WTC11 (cell line): ENCODE results near the gene ADGRL3. TPM values are rescaled to one million over a fixed set of nuclear protein-coding genes. Genes with fewer than 3 reads are reported as not detected.

Experiments used
- ATAC-seq: fragments of 200-7000 bp; cut with Tn5 transposase; 2 replicates; pipeline ENCODE4 v1.10.0; 2021; ENCODE audit warnings: mild to moderate bottlenecking, moderate library complexity
- CTCF ChIA-PET: fragments of 300-600 bp; sonication (Branson Sonifier 250); formaldehyde crosslinking; loops from one replicate; lab custom pipeline; 2021; ENCODE audit warnings: antibody characterized with exemption; lab: Charles Lee
- POLR2A ChIA-PET: fragments of 350-600 bp; sonication (Branson Sonifier 250); formaldehyde crosslinking; loops from one replicate; lab custom pipeline; 2021; ENCODE audit warnings: antibody characterized with exemption; lab: Charles Lee
- DNase-seq: peaks from one replicate; pipeline ENCODE4 v3.0.0; 2021; ENCODE audit warnings: low spot score
- H3K27ac Mint-ChIP-seq: 2 replicates; pipeline ENCODE4 v1.8.0; 2021; ENCODE audit warnings: mixed read lengths
- H3K27me3 Mint-ChIP-seq: 2 replicates; pipeline ENCODE4 v1.8.0; 2021; ENCODE audit warnings: low read depth, mild to moderate bottlenecking, moderate library complexity, mixed read lengths
- H3K36me3 Mint-ChIP-seq: 2 replicates; pipeline ENCODE4 v1.8.0; 2021; ENCODE audit warnings: mixed read lengths
- H3K4me1 Mint-ChIP-seq: 2 replicates; pipeline ENCODE4 v1.8.0; 2022; ENCODE audit warnings: mixed read lengths
- H3K4me3 Mint-ChIP-seq: 2 replicates; pipeline ENCODE4 v1.8.0; 2021; ENCODE audit warnings: mild to moderate bottlenecking, moderate library complexity, mixed read lengths
- H3K9me3 Mint-ChIP-seq: 2 replicates; pipeline ENCODE4 v1.8.0; 2021; ENCODE audit warnings: mixed read lengths
- CBFB ChIP-seq: sonication (generic); formaldehyde crosslinking; IDR thresholded peaks from 2 replicates; pipeline ENCODE4 v1.8.1; 2022; ENCODE audit warnings: mild to moderate bottlenecking, low read depth, missing genetic modification reagents
- CREB1 ChIP-seq: sonication (generic); formaldehyde crosslinking; IDR thresholded peaks from 2 replicates; pipeline ENCODE4 v1.8.0; 2023; ENCODE audit warnings: mild to moderate bottlenecking, missing genetic modification reagents
- E2F5 ChIP-seq: sonication (generic); formaldehyde crosslinking; IDR thresholded peaks from 2 replicates; pipeline ENCODE4 v1.8.1; 2022; ENCODE audit warnings: mild to moderate bottlenecking, moderate library complexity, missing genetic modification reagents
- EMX1 ChIP-seq: fragments of 250-450 bp; sonication (Bioruptor Pico); IDR thresholded peaks from 2 replicates; pipeline ENCODE4 v1.8.0; 2021; ENCODE audit warnings: mild to moderate bottlenecking
- ERG ChIP-seq: fragments of 250-450 bp; sonication (Bioruptor Pico); IDR thresholded peaks from 2 replicates; pipeline ENCODE4 v1.8.0; 2021; ENCODE audit warnings: mild to moderate bottlenecking
- ESRRA ChIP-seq: sonication (generic); formaldehyde crosslinking; IDR thresholded peaks from 2 replicates; pipeline ENCODE4 v1.8.1; 2022; ENCODE audit warnings: mild to moderate bottlenecking, missing genetic modification reagents, borderline replicate concordance
- GABPB1 ChIP-seq: sonication (generic); formaldehyde crosslinking; IDR thresholded peaks from 2 replicates; pipeline ENCODE4 v1.8.1; 2023; ENCODE audit warnings: mild to moderate bottlenecking, missing genetic modification reagents
- GTF2I ChIP-seq: fragments of 250-450 bp; sonication (Bioruptor Pico); conservative IDR thresholded peaks from 2 replicates; pipeline ENCODE4 v1.4.0; 2021; ENCODE audit warnings: mild to moderate bottlenecking
- HMGA2 ChIP-seq: fragments of 250-450 bp; sonication (Bioruptor Pico); IDR thresholded peaks from 2 replicates; pipeline ENCODE4 v1.4.0; 2021; ENCODE audit warnings: mild to moderate bottlenecking, moderate library complexity
- HMGXB4 ChIP-seq: sonication (generic); formaldehyde crosslinking; IDR thresholded peaks from 2 replicates; pipeline ENCODE4 v1.8.1; 2023; ENCODE audit warnings: mild to moderate bottlenecking, moderate library complexity, missing genetic modification reagents
- IRF1 ChIP-seq: sonication (generic); formaldehyde crosslinking; IDR thresholded peaks from 2 replicates; pipeline ENCODE4 v1.8.0; 2023; ENCODE audit warnings: missing genetic modification reagents
- MLX ChIP-seq: sonication (generic); formaldehyde crosslinking; IDR thresholded peaks from 2 replicates; pipeline ENCODE4 v1.8.1; 2023; ENCODE audit warnings: mild to moderate bottlenecking, missing genetic modification reagents, moderate library complexity
- MXD4 ChIP-seq: fragments of 250-450 bp; sonication (Bioruptor Pico); IDR thresholded peaks from 2 replicates; pipeline ENCODE4 v1.8.0; 2021; ENCODE audit warnings: mild to moderate bottlenecking, moderate library complexity, borderline replicate concordance
- NFYB ChIP-seq: sonication (generic); formaldehyde crosslinking; conservative IDR thresholded peaks from 2 replicates; pipeline ENCODE4 v1.8.0; 2022; ENCODE audit warnings: low read depth, missing genetic modification reagents
- NR1H2 ChIP-seq: sonication (generic); formaldehyde crosslinking; IDR thresholded peaks from 2 replicates; pipeline ENCODE4 v1.9.0; 2021; ENCODE audit warnings: mild to moderate bottlenecking, moderate library complexity, missing genetic modification reagents
- NR2C2 ChIP-seq: sonication (generic); formaldehyde crosslinking; IDR thresholded peaks from 2 replicates; pipeline ENCODE4 v1.8.0; 2022; ENCODE audit warnings: mild to moderate bottlenecking, missing genetic modification reagents
- NR3C1 ChIP-seq: sonication (generic); formaldehyde crosslinking; conservative IDR thresholded peaks from 2 replicates; pipeline ENCODE4 v1.8.1; 2023; ENCODE audit warnings: low read depth, mild to moderate bottlenecking, missing genetic modification reagents
- OVOL2 ChIP-seq: fragments of 250-450 bp; sonication (Bioruptor Pico); IDR thresholded peaks from 2 replicates; pipeline ENCODE4 v1.9.0; 2021; ENCODE audit warnings: mild to moderate bottlenecking, borderline replicate concordance
- RORB ChIP-seq: fragments of 250-450 bp; sonication (Bioruptor Pico); IDR thresholded peaks from 2 replicates; pipeline ENCODE4 v1.9.0; 2021; ENCODE audit warnings: mild to moderate bottlenecking
- TCF7 ChIP-seq: sonication (generic); formaldehyde crosslinking; IDR thresholded peaks from 2 replicates; pipeline ENCODE4 v1.8.0; 2022; ENCODE audit warnings: mild to moderate bottlenecking, low read depth, missing genetic modification reagents, moderate library complexity
- USF2 ChIP-seq: sonication (generic); formaldehyde crosslinking; IDR thresholded peaks from 2 replicates; pipeline ENCODE4 v1.8.1; 2023; ENCODE audit warnings: mild to moderate bottlenecking, missing genetic modification reagents, moderate library complexity
- ZNF121 ChIP-seq: sonication (generic); formaldehyde crosslinking; IDR thresholded peaks from 2 replicates; pipeline ENCODE4 v1.8.0; 2023; ENCODE audit warnings: missing genetic modification reagents
- ZNF219 ChIP-seq: sonication (generic); formaldehyde crosslinking; IDR thresholded peaks from 2 replicates; pipeline ENCODE4 v1.8.0; 2023; ENCODE audit warnings: missing genetic modification reagents, mild to moderate bottlenecking, borderline replicate concordance
- total RNA-seq: library from RNA; stranded (reverse); gene quantifications from 3 replicates; pipeline ENCODE4 v1.2.3, GENCODE V29; 2021

The ADGRL3 gene
- total RNA-seq, 1 experiment from 2014 or later = 8.7 TPM

GRCh38 chr4:62003695-62004094 is 803.6 kb downstream of the ADGRL3 start:
- no peak for ATAC-seq
- peaks cover 22% of the 10 kb centered on the region for H3K4me1 Mint-ChIP-seq
- H3K4me3 Mint-ChIP-seq = no peak overlapping the region
- H3K36me3 Mint-ChIP-seq = no peaks in the 10 kb centered on the region
- H3K9me3 Mint-ChIP-seq = no peaks in the 10 kb centered on the region
- ChIA-PET CTCF (interaction anchor here (2.2 kb wide), 1 partner anchor 20 kb away, joined by 7 read pairs; no protein-coding TSS in a partner anchor), POLR2A (no interaction called here)
- no peaks in the 10 kb centered on the region for H3K27me3 Mint-ChIP-seq
- no peak overlapping the region for H3K27ac Mint-ChIP-seq
- no peak for DNase-seq
- no peak for TF ChIP-seq TCF7
- TF ChIP-seq GTF2I = no peak
- TF ChIP-seq GABPB1 (CRISPR knock-in tag) = no peak
- TF ChIP-seq EMX1 (CRISPR knock-in tag) = no peak
- TF ChIP-seq MLX (CRISPR knock-in tag) = no peak
- TF ChIP-seq NR1H2 (CRISPR knock-in tag) = no peak
- no peak for TF ChIP-seq HMGXB4 (CRISPR knock-in tag)
- TF ChIP-seq E2F5 (CRISPR knock-in tag) = no peak
- no peak for TF ChIP-seq USF2 (CRISPR knock-in tag)
- TF ChIP-seq NFYB (CRISPR knock-in tag) = no peak

GRCh38 chr4:62004881-62005280 is 804.8 kb downstream of the ADGRL3 start:
- ChIA-PET POLR2A (no interaction called here), CTCF (interaction anchor here (0.6 to 2.2 kb wide), 2 partner anchors 21 to 225 kb away, joined by 3 to 7 read pairs; no protein-coding TSS in a partner anchor)
- H3K4me1 Mint-ChIP-seq = peaks cover 22% of the 10 kb centered on the region
- ATAC-seq = no peak
- no peak overlapping the region for H3K4me3 Mint-ChIP-seq
- H3K27ac Mint-ChIP-seq = no peak overlapping the region; the same call in 1 of the 2 replicates
- no peak for DNase-seq
- no peak for TF ChIP-seq ZNF121 (CRISPR knock-in tag)
- TF ChIP-seq OVOL2 = no peak
- TF ChIP-seq MXD4 (CRISPR knock-in tag) = no peak
- TF ChIP-seq ESRRA (CRISPR knock-in tag) = no peak
- no peak for TF ChIP-seq HMGXB4 (CRISPR knock-in tag)
- no peak for TF ChIP-seq CREB1 (CRISPR knock-in tag)
- TF ChIP-seq IRF1 (CRISPR knock-in tag) = no peak
- TF ChIP-seq ERG (CRISPR knock-in tag) = no peak
- TF ChIP-seq ZNF219 = no peak
- TF ChIP-seq HMGA2 (CRISPR knock-in tag) = no peak
- no peak for TF ChIP-seq NFYB (CRISPR knock-in tag)
- TF ChIP-seq RORB (CRISPR knock-in tag) = no peak
- TF ChIP-seq NR3C1 = no peak
- no peak for TF ChIP-seq NR2C2
- no peak for TF ChIP-seq CBFB (CRISPR knock-in tag)
- TF ChIP-seq USF2 (CRISPR knock-in tag) = no peak
- H3K36me3 Mint-ChIP-seq = no peaks in the 10 kb centered on the region
- H3K9me3 Mint-ChIP-seq = no peaks in the 10 kb centered on the region
- H3K27me3 Mint-ChIP-seq = no peaks in the 10 kb centered on the region
